ENCODE measurements around the gene PELO.
"Not testable (repeated sequence)": the region's sequence is repeated elsewhere in the genome, so short reads cannot be mapped to it uniquely, and the experiment has no call there.

PELO gene

GRCh38 chr5:52787600-52788504 lies at the start of gene PELO, which contains the start of gene ITGA1:
PELO (plus strand) TSS chr5:52787916; CDS start chr5:52800395, 12,479 bp downstream.
ITGA1 (plus strand) TSS chr5:52787916; CDS start chr5:52788354, 438 bp downstream.
- DNase-seq: peak; percentile 80

GRCh38 chr5:52738095-52738506 lies 49.6 kb upstream of the PELO start:
- DNase-seq: no peak

DNA sequence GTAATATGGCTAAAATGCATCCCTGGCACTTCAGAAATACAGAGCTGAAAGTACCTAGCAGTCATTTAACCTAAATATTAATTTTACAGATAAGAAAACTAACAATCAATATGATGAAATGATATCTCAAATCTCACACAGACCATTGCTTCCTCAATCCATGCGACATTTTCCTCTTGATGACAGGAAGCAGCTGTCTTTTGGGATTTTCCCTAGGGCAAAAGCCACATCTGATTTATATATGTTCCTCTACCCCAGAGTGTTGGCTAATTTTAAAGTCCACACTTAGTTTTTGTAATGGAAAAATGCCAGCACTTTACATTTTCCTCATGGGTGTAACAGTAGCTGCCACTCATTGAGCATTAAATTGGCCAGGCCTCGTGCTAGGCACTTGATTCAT lies 47.7 kb upstream of the PELO start:
- no peak for DNase-seq

GRCh38 chr5:52743012-52743411 lies 44.7 kb upstream of the PELO start:
- no peak for DNase-seq

- DNase-seq: no peak
These were observed 44.2 kb upstream of the PELO start for GRCh38 chr5:52743529-52743928.

GRCh38 chr5:52743970-52744369 lies 43.7 kb upstream of the PELO start:
- DNase-seq: peak; percentile 64

GRCh38 chr5:52744867-52745458 lies 42.8 kb upstream of the PELO start:
- DNase-seq: not testable (repeated sequence)

DNA sequence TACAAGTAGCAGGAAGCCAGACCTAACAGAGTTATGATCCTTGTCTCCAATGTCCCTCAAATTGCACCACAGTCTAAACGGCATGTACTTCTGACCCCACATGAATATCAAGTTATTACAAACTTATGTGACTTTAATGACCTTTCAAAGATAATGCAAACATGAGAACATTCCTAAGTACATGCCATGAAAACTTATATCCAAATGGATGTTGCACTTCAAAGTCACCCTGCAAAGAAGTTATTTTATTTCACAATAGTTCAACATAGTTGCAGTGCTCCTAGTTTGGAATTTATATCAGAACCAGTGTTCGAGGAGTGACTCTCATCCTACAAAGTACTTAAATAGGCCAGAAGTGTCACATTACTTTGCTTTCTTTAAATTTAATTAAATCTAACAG lies 41.2 kb upstream of the PELO start:
- peak; percentile 74 for DNase-seq

DNA sequence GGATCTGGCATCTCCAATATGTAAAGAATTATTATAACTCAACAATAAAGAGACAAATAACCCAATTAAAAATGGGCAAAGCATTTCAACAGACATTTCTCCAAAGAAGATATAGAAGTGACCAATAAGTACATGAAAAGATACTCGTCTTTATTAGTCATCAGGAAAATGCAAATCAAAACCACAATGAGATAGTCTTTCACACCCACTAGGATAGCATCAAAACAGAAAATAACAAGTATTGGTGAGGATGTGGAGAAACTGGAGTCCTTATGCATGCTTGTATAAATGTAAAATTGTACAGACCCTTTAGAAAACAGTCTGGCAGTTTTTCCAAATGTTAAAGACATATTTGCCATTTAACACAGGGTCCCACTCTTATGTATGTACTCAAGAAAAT lies 39.1 kb upstream of the PELO start:
- DNase-seq: no peak

GRCh38 chr5:52749666-52750065 lies 38.0 kb upstream of the PELO start:
- no peak for DNase-seq

DNA sequence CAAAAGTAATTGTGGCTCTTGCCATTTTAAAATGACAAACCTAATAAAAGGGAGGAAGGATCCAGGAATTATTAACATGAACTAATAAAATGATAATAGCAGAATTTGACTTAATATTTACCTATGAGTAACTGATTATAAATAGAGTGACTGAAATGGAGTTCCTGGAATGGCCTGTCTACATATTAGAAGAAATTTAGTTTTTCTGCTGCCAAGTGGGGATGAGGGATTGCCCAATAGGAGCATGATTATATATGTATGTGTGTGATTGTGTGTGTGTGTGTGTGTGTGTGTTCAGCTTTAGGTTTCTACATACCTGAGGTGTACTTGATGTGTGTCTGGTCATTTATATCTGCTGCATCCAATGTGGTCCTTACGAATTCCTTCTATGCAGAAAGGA lies 36.6 kb upstream of the PELO start:
- no peak for DNase-seq

DNA sequence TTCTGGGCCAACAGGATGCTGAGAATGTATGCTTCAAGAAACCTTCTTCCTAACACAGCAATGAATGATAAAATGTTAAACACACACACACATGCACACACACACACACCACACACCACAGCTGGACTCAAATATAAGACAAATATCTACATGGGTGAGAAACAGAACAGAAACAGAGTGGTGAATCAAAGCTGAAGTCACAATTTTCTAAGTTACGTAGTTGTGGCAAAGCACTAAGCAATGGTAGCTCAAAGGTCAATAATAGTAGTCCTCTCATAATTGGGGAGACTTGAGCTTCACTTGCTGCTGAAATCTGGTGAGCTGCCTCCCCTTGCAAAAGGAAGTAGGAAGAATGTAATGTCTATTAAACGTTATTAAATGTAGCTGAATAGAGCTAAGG lies 33.7 kb upstream of the PELO start:
- DNase-seq: no peak

DNA sequence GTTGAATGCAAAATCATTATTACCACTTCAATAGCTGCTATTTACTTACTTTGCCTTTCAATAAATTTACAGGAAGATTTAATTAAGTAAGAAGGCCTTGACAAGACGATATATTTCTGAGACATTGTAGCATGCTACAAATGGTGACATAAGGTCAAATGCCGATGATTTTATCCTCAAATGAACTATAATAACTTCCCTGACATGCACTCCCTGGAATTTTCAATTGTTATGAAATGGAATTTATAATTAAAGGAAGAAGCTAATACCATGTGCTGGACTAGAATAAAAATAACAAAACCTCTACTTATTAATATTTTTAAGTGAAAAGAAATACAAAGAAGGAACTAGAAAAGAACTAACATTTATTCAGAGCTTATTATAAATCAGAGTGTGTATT lies 30.2 kb upstream of the PELO start:
- DNase-seq: no peak

DNA sequence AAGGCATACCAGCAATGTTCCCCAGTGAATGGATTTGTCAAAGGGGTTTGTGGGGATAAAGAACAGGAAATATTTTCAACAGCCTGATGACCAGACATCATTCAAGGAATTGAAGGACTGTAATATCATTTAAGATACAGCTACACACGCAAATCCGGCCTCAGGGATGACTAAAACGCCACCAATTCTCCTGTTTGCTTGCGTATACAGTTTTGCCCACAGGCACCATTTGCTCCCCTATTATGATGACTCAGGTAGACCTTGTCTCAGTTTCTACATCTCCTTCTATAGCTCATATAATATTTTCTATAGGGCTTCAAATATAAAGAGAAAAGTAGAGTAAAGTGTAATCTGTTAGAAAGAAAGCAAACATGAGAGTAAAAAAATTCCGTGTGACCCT lies 29.7 kb upstream of the PELO start:
- DNase-seq: no peak

DNA sequence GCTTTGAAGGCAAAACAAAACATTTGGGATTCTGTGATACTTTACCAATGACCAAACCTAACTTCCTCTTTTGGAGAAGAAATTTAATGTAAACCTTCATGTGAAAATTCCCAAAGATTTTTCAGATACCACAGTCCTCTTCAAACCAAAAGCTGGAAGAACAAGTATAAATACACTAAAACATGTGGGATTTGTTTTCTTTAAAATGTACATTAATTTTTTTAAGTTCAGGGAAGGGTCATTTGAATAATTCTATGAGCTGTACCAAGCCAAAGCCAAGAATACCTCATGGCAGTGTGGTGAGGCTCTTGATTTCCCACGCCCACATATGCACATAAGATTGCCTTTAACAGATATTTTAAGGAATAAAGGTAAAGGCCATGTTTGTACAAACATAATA lies 28.4 kb upstream of the PELO start:
- DNase-seq: no peak

- DNase-seq: no peak
These were observed 26.9 kb upstream of the PELO start for GRCh38 chr5:52760695-52761366.

GRCh38 chr5:52767217-52767743 lies 20.4 kb upstream of the PELO start:
- DNase-seq: no peak

GRCh38 chr5:52767766-52768480 lies 19.8 kb upstream of the PELO start:
- no peak for DNase-seq

GRCh38 chr5:52769061-52769460 lies 18.7 kb upstream of the PELO start:
- DNase-seq: no peak

DNA sequence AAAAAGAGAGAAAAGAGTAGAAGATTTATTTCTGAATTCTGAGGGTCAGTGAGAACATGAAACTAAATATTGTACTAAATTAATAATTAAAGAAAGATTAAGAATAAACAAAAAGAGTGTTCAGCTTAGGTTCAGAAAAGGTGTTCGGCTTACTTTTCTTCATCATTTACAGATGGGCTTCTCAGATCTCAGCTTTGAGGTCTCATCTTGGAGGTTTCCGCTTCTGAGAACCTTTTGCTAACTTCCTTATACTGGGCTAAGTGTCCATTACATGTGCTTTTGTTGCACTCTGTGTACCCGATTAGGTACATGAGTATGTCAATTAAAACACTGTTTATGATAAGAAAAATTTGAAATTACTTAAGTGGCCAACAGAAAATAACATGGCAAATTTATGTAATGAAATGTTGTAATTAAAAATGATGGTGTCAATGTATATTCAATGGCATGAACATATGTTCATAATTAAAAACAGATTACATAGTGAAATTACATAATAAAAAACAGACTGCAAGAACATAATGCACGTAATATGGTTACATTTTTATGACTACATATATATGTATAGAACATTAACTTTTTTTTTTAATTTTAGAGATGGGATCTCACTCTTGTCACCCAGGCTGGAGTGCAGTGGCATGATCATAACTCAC lies 17.3 kb upstream of the PELO start:
- DNase-seq: no peak

GRCh38 chr5:52771343-52772039 lies 16.2 kb upstream of the PELO start:
- no peak for DNase-seq

GRCh38 chr5:52772668-52773067 lies 15.0 kb upstream of the PELO start:
- no peak for DNase-seq

Measured in fibroblast of skin of right quadriceps (primary cell).